RWPE1 (cell line): ENCODE measurements around the gene FAM184B.
"Not testable (repeated sequence)": the region's sequence is repeated elsewhere in the genome, so short reads cannot be mapped to it uniquely, and the experiment has no call there.

Experiments
- CTCF ChIA-PET: fragments of 350-600 bp; sonication (Branson Sonifier 250); formaldehyde crosslinking; extraction: SDS; loops from one replicate; lab custom pipeline; 2021; lab: Yijun Ruan, JAX
- POLR2A ChIA-PET: fragments of 400-600 bp; formaldehyde crosslinking; extraction: SDS; loops from one replicate; lab custom pipeline; 2020; ENCODE audit warnings: antibody characterized with exemption; ENCODE audit not compliant: low non-redundant PET; lab: Yijun Ruan, JAX
- DNase-seq: peaks from one replicate; pipeline ENCODE4 v3.0.0; 2012; ENCODE audit warnings: low spot score
- H3K27ac ChIP-seq: fragments of 450-650 bp; 2 replicates; pipeline ENCODE4 v1.5.1; 2017
- TF ChIP-seq, protein P1 (sequence below): fragments of 450-650 bp; conservative IDR thresholded peaks from 2 replicates; pipeline ENCODE4 v1.5.1; 2017; ENCODE audit warnings: low read depth, mild to moderate bottlenecking

Gene FAM184B

DNA sequence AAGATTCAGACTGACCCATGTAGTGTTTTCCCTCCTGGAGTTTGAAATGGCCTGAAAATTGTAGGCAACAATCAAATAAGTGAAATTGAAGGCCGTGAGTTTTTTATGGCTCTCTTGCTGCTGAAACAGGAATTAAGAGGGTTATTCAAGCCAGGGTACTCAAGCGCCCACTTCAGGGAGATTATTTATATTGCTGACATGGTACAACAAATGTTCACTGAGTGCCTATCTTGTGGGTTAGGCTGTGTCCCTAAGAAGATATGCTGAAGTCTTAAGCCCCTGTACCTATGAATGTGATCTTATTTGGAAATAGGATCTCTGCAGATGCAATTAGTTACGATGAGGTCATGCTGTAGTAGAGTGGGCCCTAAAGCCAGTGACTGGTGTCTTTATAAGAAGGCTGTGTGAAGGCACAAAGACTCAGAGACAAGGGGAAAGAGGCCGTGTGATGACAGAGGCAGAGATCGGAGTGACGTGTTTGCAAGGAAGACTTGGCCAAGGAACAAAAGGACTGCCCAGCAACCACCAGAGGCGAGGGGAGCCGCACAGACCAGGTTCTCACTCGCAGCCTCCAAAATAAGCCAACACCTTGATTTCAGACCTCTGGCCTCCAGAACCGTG lies 94.1 kb downstream of the FAM184B start:
- no peak overlapping the region for H3K27ac ChIP-seq
- CTCF ChIA-PET: no interaction called here
- POLR2A ChIA-PET: no interaction called here
- TF ChIP-seq, protein P1, sequence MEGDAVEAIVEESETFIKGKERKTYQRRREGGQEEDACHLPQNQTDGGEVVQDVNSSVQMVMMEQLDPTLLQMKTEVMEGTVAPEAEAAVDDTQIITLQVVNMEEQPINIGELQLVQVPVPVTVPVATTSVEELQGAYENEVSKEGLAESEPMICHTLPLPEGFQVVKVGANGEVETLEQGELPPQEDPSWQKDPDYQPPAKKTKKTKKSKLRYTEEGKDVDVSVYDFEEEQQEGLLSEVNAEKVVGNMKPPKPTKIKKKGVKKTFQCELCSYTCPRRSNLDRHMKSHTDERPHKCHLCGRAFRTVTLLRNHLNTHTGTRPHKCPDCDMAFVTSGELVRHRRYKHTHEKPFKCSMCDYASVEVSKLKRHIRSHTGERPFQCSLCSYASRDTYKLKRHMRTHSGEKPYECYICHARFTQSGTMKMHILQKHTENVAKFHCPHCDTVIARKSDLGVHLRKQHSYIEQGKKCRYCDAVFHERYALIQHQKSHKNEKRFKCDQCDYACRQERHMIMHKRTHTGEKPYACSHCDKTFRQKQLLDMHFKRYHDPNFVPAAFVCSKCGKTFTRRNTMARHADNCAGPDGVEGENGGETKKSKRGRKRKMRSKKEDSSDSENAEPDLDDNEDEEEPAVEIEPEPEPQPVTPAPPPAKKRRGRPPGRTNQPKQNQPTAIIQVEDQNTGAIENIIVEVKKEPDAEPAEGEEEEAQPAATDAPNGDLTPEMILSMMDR: no peak
- no peak for DNase-seq

DNA sequence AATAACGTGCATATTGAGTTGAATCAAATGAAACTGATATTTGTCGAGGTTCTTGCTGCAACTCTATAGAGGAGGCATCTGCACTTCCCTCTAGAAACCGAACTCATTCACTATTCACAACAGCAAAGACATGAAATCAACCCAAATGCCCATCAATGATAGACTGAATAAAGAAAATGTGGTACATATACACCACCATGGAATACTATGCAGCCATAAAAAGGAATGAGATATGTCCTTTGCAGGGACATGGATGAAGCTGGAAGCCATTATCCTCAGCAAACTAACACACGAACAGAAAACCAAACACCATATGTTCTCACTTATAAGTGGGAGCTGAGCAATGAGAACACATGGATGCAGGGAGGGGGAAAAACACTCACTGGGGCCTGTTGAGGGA lies 96.8 kb downstream of the FAM184B start:
- H3K27ac ChIP-seq, CTCF ChIA-PET, DNase-seq, POLR2A ChIA-PET: not testable (repeated sequence)

DNA sequence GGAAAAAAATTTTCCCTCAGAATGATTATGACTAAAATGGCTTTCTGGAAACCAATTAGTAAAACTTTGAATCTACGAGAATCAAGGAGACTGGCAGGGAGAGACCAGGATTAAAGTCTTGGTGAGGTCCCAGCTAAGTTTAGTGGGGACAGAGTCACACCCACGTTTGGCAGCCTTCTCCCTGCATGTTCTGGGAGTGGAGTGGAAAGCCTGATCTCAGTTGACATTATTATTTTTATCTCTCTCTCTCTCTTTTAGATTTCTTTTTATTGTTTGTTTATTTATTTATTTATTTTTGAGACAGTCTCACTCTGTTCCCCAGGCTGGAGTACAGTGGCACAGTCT lies 99.2 kb downstream of the FAM184B start:
- TF ChIP-seq, protein P1: no peak
- H3K27ac ChIP-seq: no peak overlapping the region
- ChIA-PET CTCF (no interaction called here), POLR2A (no interaction called here)
- DNase-seq: no peak

DNA sequence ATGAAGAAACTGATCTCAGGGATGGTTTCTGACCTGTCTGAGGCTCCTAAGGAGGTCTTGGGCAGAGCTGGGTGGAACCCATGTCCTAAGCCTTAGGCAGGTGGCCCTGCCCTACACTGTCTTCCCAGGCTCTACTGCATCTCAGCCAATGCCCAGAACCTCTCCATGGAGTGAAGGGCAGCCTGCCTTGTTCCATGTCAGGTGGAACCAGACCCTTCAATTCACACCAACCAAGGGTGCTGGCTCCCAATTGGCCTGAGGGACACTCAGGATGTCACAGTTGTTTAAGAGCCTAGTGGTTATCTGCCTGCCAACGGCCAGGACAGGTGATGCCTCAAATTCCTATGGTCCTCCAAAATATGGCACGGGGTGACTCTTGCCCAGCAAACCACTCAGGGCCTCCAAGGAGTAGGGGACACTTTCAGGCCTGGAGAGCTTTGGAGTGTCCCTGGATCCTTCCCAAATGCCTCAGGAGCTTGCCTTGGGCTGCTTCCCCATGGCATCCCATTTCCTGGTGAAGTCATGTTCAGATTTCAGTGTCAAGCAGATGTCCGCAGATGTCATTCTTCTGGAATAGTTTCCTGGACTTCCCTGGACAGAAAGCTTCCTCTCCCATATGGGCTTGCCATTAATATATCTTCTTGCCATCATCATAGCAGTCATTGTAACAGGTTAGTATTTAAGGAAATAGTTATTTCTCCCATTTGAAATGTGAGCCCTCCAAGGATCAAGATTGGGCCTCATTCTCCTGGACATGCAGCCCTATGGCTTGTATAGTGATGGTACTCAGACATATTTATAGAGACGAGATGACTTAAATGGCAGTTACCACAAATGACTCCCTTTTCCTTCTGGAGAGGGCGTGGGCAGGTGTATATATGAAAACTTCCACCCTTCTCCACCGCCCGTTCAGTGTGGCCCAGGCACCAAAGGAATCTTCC lies 99.9 kb downstream of the FAM184B start:
- TF ChIP-seq, protein P1: no peak
- no peak for DNase-seq
- POLR2A ChIA-PET: no interaction called here
- no peak overlapping the region for H3K27ac ChIP-seq
- CTCF ChIA-PET: no interaction called here

DNA sequence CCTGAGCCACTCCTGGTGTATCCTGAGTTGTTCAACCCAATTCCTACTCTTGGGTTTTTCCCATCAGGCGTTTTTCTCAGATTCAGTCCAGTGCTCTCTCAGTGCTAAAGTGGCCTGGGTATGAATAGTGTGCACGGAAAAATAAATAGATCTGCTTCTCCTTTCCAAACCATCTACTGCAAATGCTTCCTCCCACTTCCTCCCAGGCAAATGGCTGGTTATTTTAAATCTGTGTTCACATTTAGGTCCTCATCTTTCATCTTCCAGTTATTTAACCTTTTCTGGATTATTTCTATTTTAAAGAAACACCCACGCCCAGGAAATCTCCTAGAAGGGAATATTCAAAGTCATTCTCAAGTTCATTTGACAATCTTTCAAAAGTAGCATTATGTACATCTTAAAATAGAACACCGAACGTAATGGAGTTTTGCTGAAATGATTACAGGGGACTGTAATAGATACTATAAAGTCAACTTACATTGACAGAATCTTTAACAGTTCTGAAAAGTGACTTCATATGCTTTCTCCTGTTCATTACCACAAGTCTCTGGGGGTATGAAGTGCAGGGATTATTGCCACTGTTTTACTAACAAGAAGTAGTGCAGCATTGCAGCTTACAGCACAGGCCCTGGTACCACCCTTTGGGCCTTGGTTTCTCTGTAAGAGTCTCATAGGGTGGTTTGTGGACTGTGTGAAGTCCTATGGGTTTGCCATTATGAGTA lies 100.7 kb downstream of the FAM184B start:
- DNase-seq: no peak
- ChIA-PET POLR2A (no interaction called here), CTCF (no interaction called here)
- TF ChIP-seq, protein P1: no peak
- H3K27ac ChIP-seq: no peak overlapping the region

DNA sequence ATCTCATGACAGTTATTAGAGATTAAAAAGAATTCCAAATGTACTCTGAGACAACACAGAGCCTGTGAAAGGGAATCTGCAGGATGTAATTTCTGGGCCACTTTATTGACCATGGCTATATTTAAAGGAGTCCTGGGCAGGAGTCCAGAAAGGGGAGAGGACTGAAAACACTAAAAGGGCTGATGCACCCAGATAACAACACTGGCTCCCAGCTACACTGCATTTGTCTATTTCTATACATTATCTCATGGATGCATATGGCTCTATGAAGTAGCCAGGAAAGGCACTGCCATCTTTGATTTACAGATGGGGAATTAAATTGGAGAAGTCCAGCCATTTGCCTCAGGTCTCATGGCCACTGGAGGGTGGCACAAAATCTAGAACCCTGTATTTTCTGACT lies 111.0 kb downstream of the FAM184B start:
- ChIA-PET POLR2A (no interaction called here), CTCF (no interaction called here)
- TF ChIP-seq, protein P1: no peak
- no peak overlapping the region for H3K27ac ChIP-seq
- DNase-seq: no peak
